ENCODE data around the gene LRCH3.

LRCH3 gene

DNA sequence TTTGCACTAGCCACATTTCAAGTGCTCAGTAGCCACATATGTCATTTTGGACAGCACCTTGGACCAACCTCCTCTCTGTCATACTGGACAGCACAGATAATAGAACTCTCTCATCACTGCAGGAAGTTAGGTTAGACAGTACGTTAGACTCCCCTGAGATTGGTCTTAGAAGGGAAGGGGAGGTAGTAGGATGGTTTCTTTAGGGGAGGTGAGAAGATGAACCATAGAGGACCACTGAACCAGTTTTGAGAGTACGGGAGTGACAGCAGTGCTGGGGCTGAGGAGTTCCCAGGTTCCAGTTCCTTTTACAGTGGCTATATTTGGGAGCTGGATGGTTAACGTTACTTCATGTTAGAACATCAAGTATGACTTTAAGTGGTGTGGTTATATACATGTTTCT lies 7.8 kb downstream of the LRCH3 start:
- Histone ChIP-seq H3K4me1 (ENCODE audit: control insufficient read depth, low read length) (peaks cover 74% of the 10 kb centered on the region), H3K27me3 (ENCODE audit: control insufficient read depth, low read length) (no peaks in the 10 kb centered on the region), H3K4me2 (ENCODE audit: low read length) (peak overlapping the region; percentile 25), H3K9me2 (replicated peaks; ENCODE audit: control insufficient read depth, low read length) (no peaks in the 10 kb centered on the region), H3K4me3 (ENCODE audit: low read length) (no peak overlapping the region; the same call in 1 of the 2 replicates), H3K9me3 (ENCODE audit: control insufficient read depth, insufficient read depth, low read length) (no peaks in the 10 kb centered on the region), H3F3A (ENCODE audit: control insufficient read depth, insufficient read depth) (peaks cover 7% of the 10 kb centered on the region; the same call in 1 of the 2 replicates), H3K36me3 (ENCODE audit: control insufficient read depth, low read length) (no peaks in the 10 kb centered on the region), H4K20me1 (ENCODE audit: control insufficient read depth, insufficient read depth, low read depth, low read length) (peaks cover 32% of the 10 kb centered on the region), H3K27ac (ENCODE audit: low read depth, low read length) (no peak overlapping the region), H3K79me2 (ENCODE audit: control insufficient read depth, low read length) (peaks cover 99% of the 10 kb centered on the region)
- TF ChIP-seq EZH2phosphoT487 (IDR thresholded peaks at IDR 0.05; ENCODE audit: borderline replicate concordance, low read length) (no peak), CTCF (IDR thresholded peaks at IDR 0.05; ENCODE audit: low read depth, low read length, poor library complexity, severe bottlenecking) (no peak)

DNA sequence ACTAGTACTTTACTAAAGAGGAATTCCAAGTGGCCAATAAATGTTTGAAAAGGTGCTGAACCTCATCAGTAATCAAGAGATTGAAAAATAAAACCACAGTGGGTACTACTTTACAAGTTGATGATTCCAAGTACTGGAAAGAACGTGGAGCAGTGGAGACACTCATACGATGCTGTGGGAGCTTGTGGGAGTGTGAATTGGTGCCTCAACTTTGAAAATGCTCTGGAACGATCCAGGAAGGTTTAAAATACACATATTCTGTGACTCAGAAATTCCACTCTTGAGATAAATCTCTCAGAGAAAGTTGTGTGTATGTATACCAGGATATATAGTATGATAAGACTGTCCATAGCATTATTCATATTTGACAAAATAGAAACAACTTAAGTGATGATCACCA lies 9.3 kb downstream of the LRCH3 start:
- Histone ChIP-seq H3K36me3 (ENCODE audit: control insufficient read depth, low read length) (peaks cover 7% of the 10 kb centered on the region; the same call in 1 of the 2 replicates), H3K4me1 (ENCODE audit: control insufficient read depth, low read length) (peaks cover 61% of the 10 kb centered on the region), H3K4me3 (ENCODE audit: low read length) (no peak overlapping the region), H3K27me3 (ENCODE audit: control insufficient read depth, low read length) (no peaks in the 10 kb centered on the region), H3F3A (ENCODE audit: control insufficient read depth, insufficient read depth) (peaks cover 7% of the 10 kb centered on the region; the same call in 1 of the 2 replicates), H3K79me2 (ENCODE audit: control insufficient read depth, low read length) (peaks cover 99% of the 10 kb centered on the region), H3K27ac (ENCODE audit: low read depth, low read length) (no peak overlapping the region), H3K9me2 (replicated peaks; ENCODE audit: control insufficient read depth, low read length) (no peaks in the 10 kb centered on the region), H3K4me2 (ENCODE audit: low read length) (no peak overlapping the region), H3K9me3 (ENCODE audit: control insufficient read depth, insufficient read depth, low read length) (no peaks in the 10 kb centered on the region), H4K20me1 (ENCODE audit: control insufficient read depth, insufficient read depth, low read depth, low read length) (peaks cover 36% of the 10 kb centered on the region)
- TF ChIP-seq CTCF (IDR thresholded peaks at IDR 0.05; ENCODE audit: low read depth, low read length, poor library complexity, severe bottlenecking) (no peak), EZH2phosphoT487 (IDR thresholded peaks at IDR 0.05; ENCODE audit: borderline replicate concordance, low read length) (no peak)

GRCh38 chr3:197801891-197802778 lies 11.1 kb downstream of the LRCH3 start:
- Histone ChIP-seq H3F3A (ENCODE audit: control insufficient read depth, insufficient read depth) (peaks cover 7% of the 10 kb centered on the region; the same call in 1 of the 2 replicates), H3K36me3 (ENCODE audit: control insufficient read depth, low read length) (peaks cover 7% of the 10 kb centered on the region; the same call in 1 of the 2 replicates), H4K20me1 (ENCODE audit: control insufficient read depth, insufficient read depth, low read depth, low read length) (peaks cover 32% of the 10 kb centered on the region), H3K4me3 (ENCODE audit: low read length) (no peak overlapping the region), H3K4me1 (ENCODE audit: control insufficient read depth, low read length) (peaks cover 50% of the 10 kb centered on the region), H3K4me2 (ENCODE audit: low read length) (peak overlapping the region; percentile 49), H3K79me2 (ENCODE audit: control insufficient read depth, low read length) (peaks cover 93% of the 10 kb centered on the region), H3K27me3 (ENCODE audit: control insufficient read depth, low read length) (no peaks in the 10 kb centered on the region), H3K9me2 (replicated peaks; ENCODE audit: control insufficient read depth, low read length) (no peaks in the 10 kb centered on the region), H3K27ac (ENCODE audit: low read depth, low read length) (peak overlapping the region; percentile 10; the same call in 1 of the 2 replicates), H3K9me3 (ENCODE audit: control insufficient read depth, insufficient read depth, low read length) (no peaks in the 10 kb centered on the region)
- TF ChIP-seq EZH2phosphoT487 (IDR thresholded peaks at IDR 0.05; ENCODE audit: borderline replicate concordance, low read length) (no peak), CTCF (IDR thresholded peaks at IDR 0.05; ENCODE audit: low read depth, low read length, poor library complexity, severe bottlenecking) (peak; percentile 81)
